C4-2B (cell line): ENCODE results near the gene OR4F15.

Experiments
- ZFX ChIP-seq: fragments of 450-650 bp; IDR thresholded peaks from 2 replicates; pipeline ENCODE4 v1.6.1; 2017
- TF ChIP-seq, protein P1 (sequence below): fragments of 450-650 bp; conservative IDR thresholded peaks from 2 replicates; pipeline ENCODE4 v1.5.1; 2017; ENCODE audit warnings: mild to moderate bottlenecking

DNA sequence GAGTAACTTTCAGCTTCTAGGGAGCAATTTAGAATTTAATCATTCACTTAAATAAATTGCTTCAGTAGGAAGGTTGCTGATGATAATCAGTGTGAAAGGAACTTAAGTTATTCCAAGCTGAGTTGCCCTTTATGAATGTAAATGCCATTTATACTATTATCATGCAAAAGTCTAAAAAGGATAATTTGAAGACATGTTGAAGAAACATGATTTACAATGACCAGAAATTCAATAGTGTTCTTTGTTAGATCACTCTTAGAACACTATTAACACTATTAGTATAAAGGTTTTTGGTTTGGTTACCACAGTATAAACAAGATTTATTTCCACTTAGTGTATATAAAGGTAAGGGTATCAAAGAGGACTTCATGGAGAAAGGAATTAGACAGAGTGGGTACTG is 7.1 kb upstream of the OR4F15 start:
- TF ChIP-seq, protein P1, sequence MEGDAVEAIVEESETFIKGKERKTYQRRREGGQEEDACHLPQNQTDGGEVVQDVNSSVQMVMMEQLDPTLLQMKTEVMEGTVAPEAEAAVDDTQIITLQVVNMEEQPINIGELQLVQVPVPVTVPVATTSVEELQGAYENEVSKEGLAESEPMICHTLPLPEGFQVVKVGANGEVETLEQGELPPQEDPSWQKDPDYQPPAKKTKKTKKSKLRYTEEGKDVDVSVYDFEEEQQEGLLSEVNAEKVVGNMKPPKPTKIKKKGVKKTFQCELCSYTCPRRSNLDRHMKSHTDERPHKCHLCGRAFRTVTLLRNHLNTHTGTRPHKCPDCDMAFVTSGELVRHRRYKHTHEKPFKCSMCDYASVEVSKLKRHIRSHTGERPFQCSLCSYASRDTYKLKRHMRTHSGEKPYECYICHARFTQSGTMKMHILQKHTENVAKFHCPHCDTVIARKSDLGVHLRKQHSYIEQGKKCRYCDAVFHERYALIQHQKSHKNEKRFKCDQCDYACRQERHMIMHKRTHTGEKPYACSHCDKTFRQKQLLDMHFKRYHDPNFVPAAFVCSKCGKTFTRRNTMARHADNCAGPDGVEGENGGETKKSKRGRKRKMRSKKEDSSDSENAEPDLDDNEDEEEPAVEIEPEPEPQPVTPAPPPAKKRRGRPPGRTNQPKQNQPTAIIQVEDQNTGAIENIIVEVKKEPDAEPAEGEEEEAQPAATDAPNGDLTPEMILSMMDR, result no peak
- TF ChIP-seq ZFX, result no peak
